H1 (cell line): ENCODE measurements around the gene LRRC8D. TPM values are rescaled to one million over a fixed set of nuclear protein-coding genes. Genes with fewer than 3 reads are reported as not detected.

Experiments used
- BCL11A ChIP-seq, 2 experiments: IDR thresholded peaks; one replicate each; pipeline ENCODE4 v1.6.1; 2011; ENCODE audit warnings: low read depth in 2 of 2, low read length in 2 of 2, mild to moderate bottlenecking in 2 of 2
- CEBPB ChIP-seq: IDR thresholded peaks from 2 replicates; pipeline ENCODE4 v1.6.1; 2012; ENCODE audit warnings: low read depth, low read length
- E2F6 ChIP-seq: IDR thresholded peaks from 2 replicates; pipeline ENCODE4 v1.6.1; 2012; ENCODE audit warnings: inconsistent platforms
- HDAC6 ChIP-seq: IDR thresholded peaks from one replicate; pipeline ENCODE4 v1.7.1; 2012; ENCODE audit warnings: low read depth, mild to moderate bottlenecking, inconsistent platforms, low read length, moderate library complexity
- NRF1 ChIP-seq: IDR thresholded peaks from 2 replicates; pipeline ENCODE4 v1.6.1; 2011; ENCODE audit warnings: mild to moderate bottlenecking, low read depth, low read length, improper control_type of control experiment
- POU5F1 ChIP-seq: IDR thresholded peaks from 2 replicates; pipeline ENCODE4 v1.6.1; 2011; ENCODE audit warnings: low read depth, mild to moderate bottlenecking, low read length, moderate library complexity
- RAD21 ChIP-seq, 2 experiments: IDR thresholded peaks in 1 of 2; conservative IDR thresholded peaks in 1 of 2; 2 replicates each; pipeline ENCODE4 v1.6.1; 2011; ENCODE audit warnings: low read depth in 2 of 2, low read length in 2 of 2, improper control_type of control experiment in 1 of 2, inconsistent platforms in 1 of 2, mild to moderate bottlenecking in 1 of 2, moderate library complexity in 1 of 2
- RXRA ChIP-seq: IDR thresholded peaks from 2 replicates; pipeline ENCODE4 v1.6.1; 2011; ENCODE audit warnings: low read depth, mild to moderate bottlenecking, low read length, moderate library complexity; ENCODE audit not compliant: insufficient read depth
- SP4 ChIP-seq: IDR thresholded peaks from 2 replicates; pipeline ENCODE4 v1.6.1; 2012; ENCODE audit warnings: low read length, inconsistent platforms
- SUZ12 ChIP-seq: fragments of 200-600 bp; sonication (generic); IDR thresholded peaks from 2 replicates; pipeline ENCODE4 v1.6.1; 2012; ENCODE audit warnings: mild to moderate bottlenecking, inconsistent platforms, low read length, moderate library complexity, mixed read lengths
- YY1 ChIP-seq: IDR thresholded peaks from 2 replicates; pipeline ENCODE4 v1.6.1; 2011; ENCODE audit warnings: low read depth, mild to moderate bottlenecking, low read length
- ZNF274 ChIP-seq: IDR thresholded peaks from 2 replicates; pipeline ENCODE4 v1.7.0; 2012; ENCODE audit warnings: low read length, borderline replicate concordance; ENCODE audit errors: extremely low read depth
- polyA plus RNA-seq, 7 experiments: library from polyadenylated mRNA; depleted of rRNA in 3 of 7; stranded (reverse) in 5 of 7; unstranded in 2 of 7; fragments of >200 nt in 5 of 7; fragments of 200-250 nt in 2 of 7; gene quantifications; 1 replicate in 5 of 7; 2 replicates in 1 of 7; 4 replicates in 1 of 7; pipeline versions ENCODE4 v1.2.1 to v1.2.3, GENCODE V29; 2011 to 2013; ENCODE audit warnings: missing spikeins in 2 of 7, mixed read lengths in 2 of 7
- total RNA-seq: library from RNA; stranded (reverse); fragmentation: NEBNext Ultra II Directional; extraction: Animal tissue kit (Norgen Biotek cat#: 25700); gene quantifications from 2 replicates; pipeline ENCODE4 v1.2.1, GENCODE V29; 2021
- TF ChIP-seq, protein P1 (sequence below): IDR thresholded peaks from 2 replicates; pipeline ENCODE4 v1.6.1; 2012; ENCODE audit warnings: low read length, inconsistent platforms

LRRC8D gene
- total and polyA plus RNA-seq, 2 of the 8 experiments (the other 6 are each of a cell fraction or from before 2014, with no cell fraction given) = 42.0 to 58.5 TPM

DNA sequence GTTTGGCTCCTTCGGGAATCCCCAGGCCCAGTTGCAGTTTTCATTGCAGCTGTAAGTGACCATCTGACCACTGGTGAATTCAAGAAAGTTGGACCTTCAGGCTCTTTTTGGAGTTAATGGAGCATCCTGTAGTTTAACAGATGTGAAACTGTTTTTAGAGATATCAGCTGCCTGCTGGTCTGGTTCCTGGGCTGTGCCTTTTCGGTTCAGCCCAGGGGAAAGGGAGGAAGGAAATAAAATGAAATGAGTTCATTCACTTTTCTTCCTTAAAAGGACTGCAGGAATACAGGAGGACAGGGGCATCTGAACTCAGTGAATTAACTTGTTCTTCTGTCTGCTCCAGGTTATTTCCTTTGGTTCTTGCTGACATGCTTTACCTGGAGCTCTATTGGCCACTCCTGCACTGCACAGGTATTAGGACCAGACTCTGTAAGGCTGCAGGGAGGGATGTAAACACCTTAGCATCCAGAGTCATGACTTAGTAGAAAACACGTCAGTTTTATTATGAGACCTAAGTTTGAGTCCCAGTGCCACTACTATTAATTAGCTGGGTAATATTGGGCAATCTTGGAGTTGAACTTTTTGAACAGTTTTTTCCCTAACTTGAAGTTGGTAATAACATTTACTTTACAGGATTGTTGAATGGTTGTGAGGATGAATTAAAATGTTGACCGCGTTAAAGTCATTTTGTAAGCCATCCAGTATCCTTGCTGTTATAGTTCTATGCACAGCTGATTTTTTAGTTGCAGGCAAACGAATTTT, 83.6 kb downstream of the LRRC8D start (continued):
- TF ChIP-seq, protein P1, sequence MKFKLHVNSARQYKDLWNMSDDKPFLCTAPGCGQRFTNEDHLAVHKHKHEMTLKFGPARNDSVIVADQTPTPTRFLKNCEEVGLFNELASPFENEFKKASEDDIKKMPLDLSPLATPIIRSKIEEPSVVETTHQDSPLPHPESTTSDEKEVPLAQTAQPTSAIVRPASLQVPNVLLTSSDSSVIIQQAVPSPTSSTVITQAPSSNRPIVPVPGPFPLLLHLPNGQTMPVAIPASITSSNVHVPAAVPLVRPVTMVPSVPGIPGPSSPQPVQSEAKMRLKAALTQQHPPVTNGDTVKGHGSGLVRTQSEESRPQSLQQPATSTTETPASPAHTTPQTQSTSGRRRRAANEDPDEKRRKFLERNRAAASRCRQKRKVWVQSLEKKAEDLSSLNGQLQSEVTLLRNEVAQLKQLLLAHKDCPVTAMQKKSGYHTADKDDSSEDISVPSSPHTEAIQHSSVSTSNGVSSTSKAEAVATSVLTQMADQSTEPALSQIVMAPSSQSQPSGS = no peak
- TF ChIP-seq RXRA = no peak
- TF ChIP-seq E2F6 = no peak
- no peak for TF ChIP-seq HDAC6
- no peak for TF ChIP-seq POU5F1
- TF ChIP-seq NRF1 = no peak
- TF ChIP-seq BCL11A (IDR thresholded peaks at IDR 0.05; ENCODE audit: low read depth in 2 of 2, low read length in 2 of 2) = no peak
- TF ChIP-seq YY1 = no peak
- TF ChIP-seq CEBPB = no peak
- TF ChIP-seq SUZ12 = no peak
- no peak for TF ChIP-seq ZNF274
- TF ChIP-seq RAD21 (IDR thresholded peaks at IDR 0.05 in 1 of 2, conservative IDR thresholded peaks at IDR 0.05 in 1 of 2; ENCODE audit: low read depth in 2 of 2, low read length in 2 of 2) = no peak
- no peak for TF ChIP-seq SP4
